ENCODE results near the gene ARHGEF10L. TPM values are rescaled to one million over a fixed set of nuclear protein-coding genes. Genes with fewer than 3 reads are reported as not detected.

ARHGEF10L gene
- total RNA-seq, 1 experiment from 2014 or later, result 3.3 TPM

- Histone ChIP-seq H3K27me3 (replicated peaks; ENCODE audit: insufficient read depth, low read depth, low read length, poor library complexity) (no peaks in the 10 kb centered on the region), H3K36me3 (ENCODE audit: insufficient read depth, low read length, poor library complexity, severe bottlenecking) (no peaks in the 10 kb centered on the region), H3K9me3 (ENCODE audit: low read depth, low read length, poor library complexity, severe bottlenecking) (no peaks in the 10 kb centered on the region), H3K4me1 (ENCODE audit: insufficient read depth, low read length, poor library complexity, severe bottlenecking) (no peaks in the 10 kb centered on the region), H3K27ac (ENCODE audit: low read depth, low read length, poor library complexity, severe bottlenecking) (no peak overlapping the region), H3K4me3 (ENCODE audit: low read depth, low read length, poor library complexity, severe bottlenecking) (no peak overlapping the region)
- DNase-seq (ENCODE audit: low spot score), result no peak
- TF ChIP-seq CTCF (conservative IDR thresholded peaks at IDR 0.05; ENCODE audit: low read depth, low read length) (no peak), EZH2 (IDR thresholded peaks at IDR 0.05; ENCODE audit: borderline replicate concordance, low read depth, low read length, poor library complexity, severe bottlenecking) (no peak)
- intact Hi-C loops (cut with micrococcal nuclease; ENCODE audit: unreplicated experiment), result no loop called here
- ChIA-PET POLR2A (ENCODE audit: low non-redundant PET) (no interaction called here), CTCF (no interaction called here)
- no TSS peak for BruUV-seq (replicated peaks)
Measured at GRCh38 chr1:17523321-17524041, 16.0 kb upstream of the ARHGEF10L start.

GRCh38 chr1:17524645-17525044 lies 14.9 kb upstream of the ARHGEF10L start:
- BruUV-seq (replicated peaks), result no TSS peak
- no peak overlapping the region for H3K27ac ChIP-seq (ENCODE audit: low read depth, low read length, poor library complexity, severe bottlenecking)
- H3K9me3 ChIP-seq (ENCODE audit: low read depth, low read length, poor library complexity, severe bottlenecking), result no peaks in the 10 kb centered on the region
- no peaks in the 10 kb centered on the region for H3K36me3 ChIP-seq (ENCODE audit: insufficient read depth, low read length, poor library complexity, severe bottlenecking)
- no peak overlapping the region for H3K4me3 ChIP-seq (ENCODE audit: low read depth, low read length, poor library complexity, severe bottlenecking)
- intact Hi-C loops (cut with micrococcal nuclease; ENCODE audit: unreplicated experiment), result no loop called here
- H3K27me3 ChIP-seq (replicated peaks; ENCODE audit: insufficient read depth, low read depth, low read length, poor library complexity), result no peaks in the 10 kb centered on the region
- H3K4me1 ChIP-seq (ENCODE audit: insufficient read depth, low read length, poor library complexity, severe bottlenecking), result no peaks in the 10 kb centered on the region
- ChIA-PET POLR2A (ENCODE audit: low non-redundant PET) (interaction anchor here (0.6 kb wide), 1 partner anchor 628 kb away, joined by 3 read pairs; no protein-coding TSS in a partner anchor), CTCF (no interaction called here)
- TF ChIP-seq CTCF (conservative IDR thresholded peaks at IDR 0.05; ENCODE audit: low read depth, low read length) (no peak), EZH2 (IDR thresholded peaks at IDR 0.05; ENCODE audit: borderline replicate concordance, low read depth, low read length, poor library complexity, severe bottlenecking) (no peak)
- no peak for DNase-seq (ENCODE audit: low spot score)

- ChIA-PET POLR2A (ENCODE audit: low non-redundant PET) (no interaction called here), CTCF (no interaction called here)
- TF ChIP-seq CTCF (conservative IDR thresholded peaks at IDR 0.05; ENCODE audit: low read depth, low read length) (no peak), EZH2 (IDR thresholded peaks at IDR 0.05; ENCODE audit: borderline replicate concordance, low read depth, low read length, poor library complexity, severe bottlenecking) (no peak)
- BruUV-seq (replicated peaks), result no TSS peak
- Histone ChIP-seq H3K36me3 (ENCODE audit: insufficient read depth, low read length, poor library complexity, severe bottlenecking) (no peaks in the 10 kb centered on the region), H3K27me3 (replicated peaks; ENCODE audit: insufficient read depth, low read depth, low read length, poor library complexity) (no peaks in the 10 kb centered on the region), H3K9me3 (ENCODE audit: low read depth, low read length, poor library complexity, severe bottlenecking) (no peaks in the 10 kb centered on the region), H3K4me1 (ENCODE audit: insufficient read depth, low read length, poor library complexity, severe bottlenecking) (no peaks in the 10 kb centered on the region), H3K4me3 (ENCODE audit: low read depth, low read length, poor library complexity, severe bottlenecking) (no peak overlapping the region), H3K27ac (ENCODE audit: low read depth, low read length, poor library complexity, severe bottlenecking) (no peak overlapping the region)
- intact Hi-C loops (cut with micrococcal nuclease; ENCODE audit: unreplicated experiment), result no loop called here
- DNase-seq (ENCODE audit: low spot score), result no peak
Measured at GRCh38 chr1:17525996-17526686, 13.4 kb upstream of the ARHGEF10L start.
